ENCODE results near the gene POLA1.

The POLA1 gene

GRCh38 chrX:24702362-24703184 is 8.9 kb downstream of the POLA1 start:
- DNase-seq: no peak

GRCh38 chrX:24703185-24703494 is 9.4 kb downstream of the POLA1 start:
- no peak for DNase-seq

GRCh38 chrX:24718771-24719170 is 25.1 kb downstream of the POLA1 start:
- no peak for DNase-seq

GRCh38 chrX:24720036-24720435 is 26.3 kb downstream of the POLA1 start:
- no peak for DNase-seq

- no peak for DNase-seq
Measured at GRCh38 chrX:24728530-24728929, 34.8 kb downstream of the POLA1 start.

- DNase-seq: no peak
Measured at GRCh38 chrX:24732766-24733500, 39.2 kb downstream of the POLA1 start.

GRCh38 chrX:24741330-24741729 is 47.6 kb downstream of the POLA1 start:
- no peak for DNase-seq

GRCh38 chrX:24748196-24748595 is 54.5 kb downstream of the POLA1 start:
- DNase-seq: no peak

- no peak for DNase-seq
Measured at GRCh38 chrX:24759786-24760185, 66.1 kb downstream of the POLA1 start.

GRCh38 chrX:24760363-24761000 is 66.8 kb downstream of the POLA1 start:
- DNase-seq: peak; percentile 61

GRCh38 chrX:24761306-24761705 is 67.6 kb downstream of the POLA1 start:
- DNase-seq: no peak

GRCh38 chrX:24763989-24764388 is 70.3 kb downstream of the POLA1 start:
- no peak for DNase-seq

- DNase-seq: no peak
Measured at GRCh38 chrX:24767557-24767956, 73.8 kb downstream of the POLA1 start.

GRCh38 chrX:24768556-24768955 is 74.8 kb downstream of the POLA1 start:
- no peak for DNase-seq

GRCh38 chrX:24774650-24775049 is 80.9 kb downstream of the POLA1 start:
- peak; percentile 1 for DNase-seq

- DNase-seq: no peak
Measured at GRCh38 chrX:24775891-24776290, 82.2 kb downstream of the POLA1 start.

GRCh38 chrX:24777660-24778059 is 83.9 kb downstream of the POLA1 start:
- DNase-seq: no peak

- DNase-seq: no peak
Measured at GRCh38 chrX:24782011-24782410, 88.3 kb downstream of the POLA1 start.

- DNase-seq: no peak
Measured at GRCh38 chrX:24789047-24789446, 95.3 kb downstream of the POLA1 start.

GRCh38 chrX:24790166-24790565 is 96.4 kb downstream of the POLA1 start:
- no peak for DNase-seq

- DNase-seq: no peak
Measured at GRCh38 chrX:24796204-24796603, 102.5 kb downstream of the POLA1 start.

GRCh38 chrX:24799078-24799477 is 105.4 kb downstream of the POLA1 start:
- DNase-seq: no peak

- no peak for DNase-seq
Measured at GRCh38 chrX:24799565-24799964, 105.8 kb downstream of the POLA1 start.

GRCh38 chrX:24805201-24805600 is 111.5 kb downstream of the POLA1 start:
- no peak for DNase-seq

Data from EL (cell line).